HEK293T (cell line): ENCODE data around the gene GRAMD2B.

Experiments used
- BHLHE40 ChIP-seq: fragments of 450-650 bp; IDR thresholded peaks from 2 replicates; pipeline ENCODE4 v1.6.1; 2016; ENCODE audit warnings: mild to moderate bottlenecking, moderate library complexity, borderline replicate concordance
- ELF4 ChIP-seq: fragments of 450-650 bp; IDR thresholded peaks from 2 replicates; pipeline ENCODE4 v1.6.1; 2017; ENCODE audit warnings: antibody characterized with exemption
- FOXA1 ChIP-seq: fragments of 450-650 bp; IDR thresholded peaks from 2 replicates; pipeline ENCODE4 v1.6.1; 2016; ENCODE audit warnings: mild to moderate bottlenecking
- FOXM1 ChIP-seq: fragments of 450-650 bp; IDR thresholded peaks from 2 replicates; pipeline ENCODE4 v1.6.1; 2017; ENCODE audit warnings: mild to moderate bottlenecking, borderline replicate concordance
- L3MBTL2 ChIP-seq: fragments of 450-650 bp; conservative IDR thresholded peaks from 2 replicates; pipeline ENCODE4 v1.6.1; 2016; ENCODE audit warnings: mild to moderate bottlenecking
- NFRKB ChIP-seq: fragments of 450-650 bp; IDR thresholded peaks from 2 replicates; pipeline ENCODE4 v1.6.1; 2016; ENCODE audit warnings: mild to moderate bottlenecking, moderate library complexity
- SP1 ChIP-seq: fragments of 450-650 bp; IDR thresholded peaks from 2 replicates; pipeline ENCODE4 v1.6.1; 2017
- SUZ12 ChIP-seq: fragments of 450-650 bp; IDR thresholded peaks from 2 replicates; pipeline ENCODE4 v1.6.1; 2016; ENCODE audit warnings: mild to moderate bottlenecking
- TARDBP ChIP-seq: fragments of 450-650 bp; IDR thresholded peaks from 2 replicates; pipeline ENCODE4 v1.6.1; 2016

GRCh38 chr5:126543009-126543408 lies 119.8 kb downstream of the GRAMD2B start:
- no peak for TF ChIP-seq NFRKB
- no peak for TF ChIP-seq FOXM1
- TF ChIP-seq SUZ12, result no peak
- TF ChIP-seq TARDBP, result no peak
- no peak for TF ChIP-seq BHLHE40
- TF ChIP-seq FOXA1, result no peak
- TF ChIP-seq SP1, result no peak
- TF ChIP-seq ELF4, result no peak
- no peak for TF ChIP-seq L3MBTL2
